Measurements from ENCODE around the gene PNRC1. TPM values are rescaled to one million over a fixed set of nuclear protein-coding genes. Genes with fewer than 3 reads are reported as not detected.

PNRC1 gene
- total RNA-seq, 1 donor from 2014 or later = 236 TPM

DNA sequence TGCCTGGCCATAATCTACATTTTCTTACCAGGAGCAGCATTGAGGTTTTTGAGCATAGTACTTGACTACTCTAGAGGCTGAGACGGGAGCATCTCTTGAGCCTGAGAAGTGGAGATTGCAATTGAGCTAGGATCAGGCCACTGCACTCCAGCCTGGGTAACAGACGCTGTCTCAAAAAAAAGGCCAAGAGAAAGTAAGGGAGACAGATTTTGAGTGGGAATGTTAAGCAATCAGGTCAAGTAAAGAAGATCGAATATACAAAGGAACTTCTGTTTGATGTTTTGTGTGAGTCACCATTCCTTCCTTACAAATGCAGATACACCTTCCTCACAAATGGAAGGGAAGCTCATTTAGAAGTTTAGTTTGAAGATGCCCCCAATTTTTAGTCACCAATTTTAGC lies 4.4 kb downstream of the PNRC1 start:
- peaks cover 55% of the 10 kb centered on the region for H4K20me1 ChIP-seq (ENCODE audit: low read depth)
- no peak overlapping the region for H3K9ac ChIP-seq
- TF ChIP-seq EZH2phosphoT487 (IDR thresholded peaks at IDR 0.05) (no peak), EZH2 (IDR thresholded peaks at IDR 0.05) (no peak)
- TF ChIP-seq, protein P1, sequence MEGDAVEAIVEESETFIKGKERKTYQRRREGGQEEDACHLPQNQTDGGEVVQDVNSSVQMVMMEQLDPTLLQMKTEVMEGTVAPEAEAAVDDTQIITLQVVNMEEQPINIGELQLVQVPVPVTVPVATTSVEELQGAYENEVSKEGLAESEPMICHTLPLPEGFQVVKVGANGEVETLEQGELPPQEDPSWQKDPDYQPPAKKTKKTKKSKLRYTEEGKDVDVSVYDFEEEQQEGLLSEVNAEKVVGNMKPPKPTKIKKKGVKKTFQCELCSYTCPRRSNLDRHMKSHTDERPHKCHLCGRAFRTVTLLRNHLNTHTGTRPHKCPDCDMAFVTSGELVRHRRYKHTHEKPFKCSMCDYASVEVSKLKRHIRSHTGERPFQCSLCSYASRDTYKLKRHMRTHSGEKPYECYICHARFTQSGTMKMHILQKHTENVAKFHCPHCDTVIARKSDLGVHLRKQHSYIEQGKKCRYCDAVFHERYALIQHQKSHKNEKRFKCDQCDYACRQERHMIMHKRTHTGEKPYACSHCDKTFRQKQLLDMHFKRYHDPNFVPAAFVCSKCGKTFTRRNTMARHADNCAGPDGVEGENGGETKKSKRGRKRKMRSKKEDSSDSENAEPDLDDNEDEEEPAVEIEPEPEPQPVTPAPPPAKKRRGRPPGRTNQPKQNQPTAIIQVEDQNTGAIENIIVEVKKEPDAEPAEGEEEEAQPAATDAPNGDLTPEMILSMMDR (IDR thresholded peaks at IDR 0.05) = no peak
- H3K9me3 Mint-ChIP-seq = no peaks in the 10 kb centered on the region
- peaks cover 48% of the 10 kb centered on the region for H3K79me2 ChIP-seq (ENCODE audit: low read depth)
- no peak overlapping the region for H3K4me3 ChIP-seq
- peaks cover 5% of the 10 kb centered on the region for H3K27me3 Mint-ChIP-seq (ENCODE audit: insufficient read depth, low read depth)
- H3K4me2 ChIP-seq = peak overlapping the region; percentile 82
- peaks cover 22% of the 10 kb centered on the region for H3K36me3 Mint-ChIP-seq
- peak overlapping the region; percentile 12 for H3K4me3 Mint-ChIP-seq
- peaks cover 14% of the 10 kb centered on the region for H3K4me1 ChIP-seq
- H3K27ac ChIP-seq = no peak overlapping the region
- peaks cover 23% of the 10 kb centered on the region for H3K4me1 Mint-ChIP-seq
- H2AFZ ChIP-seq (replicated peaks) = no peak overlapping the region
- peaks cover 10% of the 10 kb centered on the region for H3K36me3 ChIP-seq
- no peaks in the 10 kb centered on the region for H3K9me3 ChIP-seq (ENCODE audit: low read depth)
- no peak for DNase-seq (ENCODE audit: low spot score)
- H3F3A ChIP-seq (ENCODE audit: low read depth) = peaks cover 39% of the 10 kb centered on the region
- H3K27me3 ChIP-seq = no peaks in the 10 kb centered on the region
- H3K27ac Mint-ChIP-seq = no peak overlapping the region

DNA sequence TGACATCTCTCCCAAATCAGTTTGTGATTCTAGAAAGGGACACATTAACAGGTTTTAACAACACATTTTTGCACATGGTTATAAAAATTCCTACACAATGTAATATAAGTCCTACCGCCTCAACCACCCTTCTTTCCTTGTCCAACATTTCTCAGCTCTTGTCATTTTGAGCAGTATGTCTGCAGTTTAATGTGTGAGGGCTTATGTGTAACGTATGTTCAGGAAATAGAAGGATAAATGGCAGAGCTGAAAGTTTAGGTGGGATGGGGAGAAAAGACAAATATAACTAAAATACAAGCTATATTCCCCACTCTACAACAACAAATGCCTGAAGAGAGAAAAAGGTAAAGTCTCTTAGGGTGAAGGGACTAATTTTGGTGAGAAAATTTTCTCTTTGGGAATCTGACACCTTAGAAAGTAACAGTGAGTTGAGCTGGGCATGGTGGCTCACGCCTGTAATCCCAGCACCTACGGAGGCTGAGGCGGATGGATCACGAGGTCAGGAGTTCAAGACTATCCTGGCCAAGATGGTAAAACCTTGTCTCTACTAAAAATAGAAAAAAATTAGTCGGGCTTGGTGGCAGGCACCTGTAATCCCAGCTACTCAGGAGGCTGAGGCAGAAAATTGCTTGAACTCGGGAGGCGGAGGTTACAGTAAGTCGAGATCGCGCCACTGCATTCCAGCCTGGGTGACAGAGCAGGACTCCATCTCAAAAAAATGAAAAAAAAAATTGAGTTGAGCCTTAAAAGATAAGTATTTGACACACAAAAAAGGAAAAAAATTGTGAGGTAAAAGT lies 5.1 kb downstream of the PNRC1 start:
- no peak overlapping the region for H3K4me3 Mint-ChIP-seq
- Histone ChIP-seq H3K27me3 (no peaks in the 10 kb centered on the region), H4K20me1 (ENCODE audit: low read depth) (peaks cover 55% of the 10 kb centered on the region), H3F3A (ENCODE audit: low read depth) (peaks cover 37% of the 10 kb centered on the region), H3K9me3 (ENCODE audit: low read depth) (no peaks in the 10 kb centered on the region), H3K79me2 (ENCODE audit: low read depth) (peaks cover 48% of the 10 kb centered on the region), H3K4me2 (no peak overlapping the region), H3K4me1 (peaks cover 14% of the 10 kb centered on the region), H3K4me3 (no peak overlapping the region), H2AFZ (replicated peaks) (no peak overlapping the region), H3K27ac (no peak overlapping the region), H3K36me3 (peaks cover 10% of the 10 kb centered on the region), H3K9ac (no peak overlapping the region)
- peaks cover 22% of the 10 kb centered on the region for H3K36me3 Mint-ChIP-seq
- TF ChIP-seq EZH2 (IDR thresholded peaks at IDR 0.05) (no peak), EZH2phosphoT487 (IDR thresholded peaks at IDR 0.05) (no peak)
- TF ChIP-seq, protein P1 (IDR thresholded peaks at IDR 0.05) = no peak
- no peak overlapping the region for H3K27ac Mint-ChIP-seq
- peaks cover 23% of the 10 kb centered on the region for H3K4me1 Mint-ChIP-seq
- H3K9me3 Mint-ChIP-seq = no peaks in the 10 kb centered on the region
- H3K27me3 Mint-ChIP-seq (ENCODE audit: insufficient read depth, low read depth) = peaks cover 2% of the 10 kb centered on the region
- DNase-seq (ENCODE audit: low spot score) = no peak

DNA sequence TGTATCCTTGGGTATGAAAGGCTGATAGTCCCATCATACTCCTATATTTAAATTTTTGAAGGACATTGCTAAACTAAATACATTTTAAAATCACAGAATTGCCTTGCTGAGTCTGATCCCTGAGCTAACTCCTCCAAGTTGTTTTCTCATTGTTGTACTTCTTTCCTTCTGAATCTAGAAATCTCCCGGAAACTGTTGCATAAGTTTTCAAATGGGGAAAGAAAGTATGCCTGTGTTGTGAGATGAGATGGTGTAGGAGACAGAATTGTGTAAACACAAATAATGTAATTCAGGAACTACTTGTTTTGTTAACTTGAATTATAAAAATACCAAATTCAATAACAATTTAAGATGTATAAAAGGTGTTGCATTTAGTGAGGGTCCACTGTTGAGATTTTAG lies 7.3 kb downstream of the PNRC1 start:
- Histone ChIP-seq H3K79me2 (ENCODE audit: low read depth) (peaks cover 26% of the 10 kb centered on the region), H2AFZ (replicated peaks) (no peak overlapping the region), H4K20me1 (ENCODE audit: low read depth) (peaks cover 43% of the 10 kb centered on the region), H3K27ac (no peak overlapping the region), H3K36me3 (peaks cover 10% of the 10 kb centered on the region), H3K4me3 (no peak overlapping the region), H3K4me1 (peaks cover 11% of the 10 kb centered on the region), H3K4me2 (no peak overlapping the region), H3K27me3 (no peaks in the 10 kb centered on the region), H3F3A (ENCODE audit: low read depth) (peaks cover 32% of the 10 kb centered on the region), H3K9me3 (ENCODE audit: low read depth) (no peaks in the 10 kb centered on the region), H3K9ac (no peak overlapping the region)
- no peak overlapping the region for H3K27ac Mint-ChIP-seq
- no peaks in the 10 kb centered on the region for H3K9me3 Mint-ChIP-seq
- no peak overlapping the region for H3K4me3 Mint-ChIP-seq
- H3K36me3 Mint-ChIP-seq = peaks cover 18% of the 10 kb centered on the region
- DNase-seq (ENCODE audit: low spot score) = no peak
- peaks cover 14% of the 10 kb centered on the region for H3K4me1 Mint-ChIP-seq
- TF ChIP-seq EZH2phosphoT487 (IDR thresholded peaks at IDR 0.05) (no peak), EZH2 (IDR thresholded peaks at IDR 0.05) (no peak)
- TF ChIP-seq, protein P1 (IDR thresholded peaks at IDR 0.05) = no peak
- peaks cover 2% of the 10 kb centered on the region for H3K27me3 Mint-ChIP-seq (ENCODE audit: insufficient read depth, low read depth)
